ENCODE measurements around the gene ZNF594.
"Not testable (repeated sequence)": the region's sequence is repeated elsewhere in the genome, so short reads cannot be mapped to it uniquely, and the experiment has no call there.

Gene ZNF594

DNA sequence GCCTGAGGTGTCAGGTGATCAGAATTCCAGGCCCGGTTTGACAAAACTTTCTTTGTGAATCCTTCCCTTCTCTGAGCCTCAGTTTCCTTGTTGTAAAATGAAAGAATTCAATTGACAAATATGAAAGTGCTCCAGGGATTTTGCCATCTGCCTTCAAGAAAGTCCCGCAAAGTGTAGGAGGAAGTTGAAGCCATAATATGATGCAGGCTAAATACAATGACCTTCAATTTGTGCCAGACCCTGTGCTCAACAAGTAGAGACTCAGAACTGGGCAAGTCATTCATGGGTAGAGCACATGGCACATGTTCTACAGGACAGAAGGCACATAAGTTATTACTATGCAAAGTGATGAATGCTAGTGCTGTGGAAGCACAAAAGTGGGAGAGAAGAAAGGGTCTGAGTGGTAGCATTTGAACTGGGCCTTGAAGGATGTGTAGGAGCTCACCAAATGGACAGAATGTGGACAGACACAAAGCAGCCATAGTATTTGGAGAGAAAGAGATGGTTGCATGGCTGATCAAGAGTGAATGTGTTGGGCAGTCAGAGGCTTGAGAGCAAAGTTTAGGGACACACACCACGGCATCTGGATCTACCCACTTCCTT lies 45.4 kb upstream of the ZNF594 start:
- Histone ChIP-seq H3K27ac (ENCODE audit: low read length) (no peak overlapping the region), H3K79me2 (ENCODE audit: low read length) (no peaks in the 10 kb centered on the region), H3K9ac (ENCODE audit: low read length) (no peak overlapping the region), H3K27me3 (replicated peaks; ENCODE audit: insufficient read depth, low read length) (no peaks in the 10 kb centered on the region), H3K4me2 (ENCODE audit: low read depth, low read length) (no peak overlapping the region), H2AFZ (ENCODE audit: low read length) (no peak overlapping the region), H3K4me1 (ENCODE audit: low read length) (peaks cover 9% of the 10 kb centered on the region), H3F3A (ENCODE audit: insufficient read depth, low read length) (peaks cover 5% of the 10 kb centered on the region), H3K9me2 (replicated peaks; ENCODE audit: insufficient read depth, low read length) (no peaks in the 10 kb centered on the region), H3K4me3 (ENCODE audit: low read length) (no peak overlapping the region), H4K20me1 (ENCODE audit: insufficient read depth, low read length) (no peaks in the 10 kb centered on the region), H3K9me3 (replicated peaks; ENCODE audit: insufficient read depth, low read length) (no peaks in the 10 kb centered on the region), H3K36me3 (replicated peaks; ENCODE audit: insufficient read depth, low read length) (no peaks in the 10 kb centered on the region)
- TF ChIP-seq, protein P1, sequence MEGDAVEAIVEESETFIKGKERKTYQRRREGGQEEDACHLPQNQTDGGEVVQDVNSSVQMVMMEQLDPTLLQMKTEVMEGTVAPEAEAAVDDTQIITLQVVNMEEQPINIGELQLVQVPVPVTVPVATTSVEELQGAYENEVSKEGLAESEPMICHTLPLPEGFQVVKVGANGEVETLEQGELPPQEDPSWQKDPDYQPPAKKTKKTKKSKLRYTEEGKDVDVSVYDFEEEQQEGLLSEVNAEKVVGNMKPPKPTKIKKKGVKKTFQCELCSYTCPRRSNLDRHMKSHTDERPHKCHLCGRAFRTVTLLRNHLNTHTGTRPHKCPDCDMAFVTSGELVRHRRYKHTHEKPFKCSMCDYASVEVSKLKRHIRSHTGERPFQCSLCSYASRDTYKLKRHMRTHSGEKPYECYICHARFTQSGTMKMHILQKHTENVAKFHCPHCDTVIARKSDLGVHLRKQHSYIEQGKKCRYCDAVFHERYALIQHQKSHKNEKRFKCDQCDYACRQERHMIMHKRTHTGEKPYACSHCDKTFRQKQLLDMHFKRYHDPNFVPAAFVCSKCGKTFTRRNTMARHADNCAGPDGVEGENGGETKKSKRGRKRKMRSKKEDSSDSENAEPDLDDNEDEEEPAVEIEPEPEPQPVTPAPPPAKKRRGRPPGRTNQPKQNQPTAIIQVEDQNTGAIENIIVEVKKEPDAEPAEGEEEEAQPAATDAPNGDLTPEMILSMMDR (IDR thresholded peaks at IDR 0.05; ENCODE audit: low read length): no peak
- no peak for TF ChIP-seq EZH2 (optimal IDR thresholded peaks at IDR 0.05; ENCODE audit: low read depth, low read length)
- no peak for DNase-seq

DNA sequence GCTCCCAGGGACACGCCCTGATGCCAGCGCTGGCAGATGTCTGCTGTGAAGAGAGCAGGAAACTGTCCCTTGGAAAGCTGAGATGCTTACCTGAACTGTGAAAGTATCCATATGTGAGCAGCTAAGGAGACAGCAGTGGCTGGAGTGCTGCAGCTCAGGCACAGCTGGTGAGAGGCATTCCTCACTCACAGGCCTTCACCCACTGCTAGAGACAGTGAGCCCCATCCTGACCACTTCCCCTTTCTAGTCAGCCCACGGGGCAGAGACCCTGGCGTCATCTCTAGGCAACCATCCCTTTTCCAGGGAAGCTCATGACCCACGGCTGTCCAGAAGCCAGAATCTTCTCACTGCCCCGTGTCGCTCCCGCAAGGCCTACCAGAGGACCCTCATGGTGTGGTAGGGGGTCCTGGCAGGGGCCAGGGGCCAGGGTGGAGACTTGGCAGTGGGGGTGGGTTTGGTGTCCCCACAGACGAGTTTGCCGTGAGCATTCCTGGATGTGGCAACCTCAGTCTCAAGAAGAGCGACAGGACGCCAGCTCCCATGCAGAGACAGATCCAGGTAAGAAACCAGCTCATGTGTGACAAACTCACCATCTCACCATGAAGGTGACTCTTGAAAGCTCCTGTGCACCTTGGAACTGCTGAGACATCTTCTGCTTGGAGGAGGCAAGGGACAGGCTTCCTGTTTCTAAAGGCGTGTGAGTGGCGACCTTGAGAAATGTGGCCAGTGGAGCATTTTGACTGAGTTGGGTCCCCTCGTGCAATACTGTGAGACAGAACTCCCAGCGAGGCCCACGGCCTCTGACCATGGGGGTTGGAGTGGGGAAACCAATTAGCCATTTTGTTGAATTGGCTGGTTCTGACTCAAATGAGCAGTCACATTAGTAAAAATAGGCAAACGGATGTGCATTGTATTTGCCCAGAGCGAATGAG lies 43.2 kb upstream of the ZNF594 start, which contains the start of gene SCIMP:
SCIMP (minus strand) TSS at position 216 of the 932 bp plus-strand sequence; CDS start at position 111, 105 bp downstream.
- Histone ChIP-seq H3K4me1 (ENCODE audit: low read length) (no peaks in the 10 kb centered on the region), H3K79me2 (ENCODE audit: low read length) (no peaks in the 10 kb centered on the region), H3K9me3 (replicated peaks; ENCODE audit: insufficient read depth, low read length) (no peaks in the 10 kb centered on the region), H3K4me2 (ENCODE audit: low read depth, low read length) (no peak within 1 kb of the TSS), H3K27ac (ENCODE audit: low read length) (no peak within 1 kb of the TSS), H3F3A (ENCODE audit: insufficient read depth, low read length) (no peaks in the 10 kb centered on the region), H3K9ac (ENCODE audit: low read length) (no peak within 1 kb of the TSS), H4K20me1 (ENCODE audit: insufficient read depth, low read length) (no peaks in the 10 kb centered on the region), H3K4me3 (ENCODE audit: low read length) (no peak within 1 kb of the TSS), H3K36me3 (replicated peaks; ENCODE audit: insufficient read depth, low read length) (no peaks in the 10 kb centered on the region), H2AFZ (ENCODE audit: low read length) (no peak within 1 kb of the TSS), H3K27me3 (replicated peaks; ENCODE audit: insufficient read depth, low read length) (no peaks in the 10 kb centered on the region), H3K9me2 (replicated peaks; ENCODE audit: insufficient read depth, low read length) (no peaks in the 10 kb centered on the region)
- TF ChIP-seq EZH2phosphoT487 (IDR thresholded peaks at IDR 0.05; ENCODE audit: low read length): no peak
- no peak for TF ChIP-seq EZH2 (optimal IDR thresholded peaks at IDR 0.05; ENCODE audit: low read depth, low read length)
- TF ChIP-seq, protein P1 (IDR thresholded peaks at IDR 0.05; ENCODE audit: low read length): no peak
- no peak for DNase-seq

DNA sequence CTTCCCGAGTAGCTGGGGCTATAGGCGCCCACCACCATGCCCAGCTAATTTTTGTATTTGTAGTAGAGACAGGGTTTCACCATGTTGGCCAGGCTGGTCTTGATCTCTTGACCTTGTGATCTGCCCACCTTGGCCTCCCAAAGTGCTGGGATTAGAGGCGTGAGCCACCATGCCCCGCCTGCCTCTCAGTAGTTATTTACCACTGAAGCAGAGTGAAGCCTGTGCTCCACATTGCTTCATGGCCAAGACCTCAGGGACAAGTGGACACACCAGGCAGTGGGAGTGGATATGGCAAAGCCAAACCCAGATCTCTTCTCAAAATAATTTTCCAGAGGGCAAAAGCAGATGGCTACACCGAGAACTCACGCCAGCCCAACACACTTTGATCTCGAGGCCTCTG lies 41.8 kb upstream of the ZNF594 start:
- DNase-seq; H3K79me2 ChIP-seq (ENCODE audit: low read length); H3K4me1 ChIP-seq (ENCODE audit: low read length); H3K9ac ChIP-seq (ENCODE audit: low read length); H3K4me3 ChIP-seq (ENCODE audit: low read length); H3K4me2 ChIP-seq (ENCODE audit: low read depth, low read length); H3K36me3 ChIP-seq (replicated peaks; ENCODE audit: insufficient read depth, low read length); H3K9me3 ChIP-seq (replicated peaks; ENCODE audit: insufficient read depth, low read length); H2AFZ ChIP-seq (ENCODE audit: low read length); H4K20me1 ChIP-seq (ENCODE audit: insufficient read depth, low read length); H3K9me2 ChIP-seq (replicated peaks; ENCODE audit: insufficient read depth, low read length); H3F3A ChIP-seq (ENCODE audit: insufficient read depth, low read length); H3K27ac ChIP-seq (ENCODE audit: low read length); H3K27me3 ChIP-seq (replicated peaks; ENCODE audit: insufficient read depth, low read length): not testable (repeated sequence)
